Ascending aorta (tissue), 2 donors: ENCODE results near the gene NACAD. TPM values are rescaled to one million over a fixed set of nuclear protein-coding genes. Genes with fewer than 3 reads are reported as not detected.

Experiments
- DNase-seq, 2 donors: peaks; one replicate each; pipeline ENCODE4 v3.0.0-alpha.2; 2019; ENCODE audit warnings: low spot score in 2 of 2
- H3K27ac ChIP-seq, 2 donors: fragments of 200-600 bp; sonication (generic); one replicate each; pipeline ENCODE4 v1.5.1; 2016 to 2017; ENCODE audit warnings: mild to moderate bottlenecking in 1 of 2
- H3K27me3 ChIP-seq: fragments of 200-600 bp; sonication (generic); one replicate; pipeline ENCODE4 v1.5.1; 2017
- H3K36me3 ChIP-seq, 2 donors: fragments of 200-600 bp; sonication (generic); one replicate each; pipeline ENCODE4 v1.5.1; 2016
- H3K4me1 ChIP-seq, 2 donors: fragments of 200-600 bp; sonication (generic); one replicate each; pipeline ENCODE4 v1.5.1; 2016 to 2017; ENCODE audit warnings: mild to moderate bottlenecking in 1 of 2
- H3K4me3 ChIP-seq, 2 donors: fragments of 200-600 bp; sonication (generic); one replicate each; pipeline ENCODE4 v1.5.1; 2016 to 2017; ENCODE audit warnings: mild to moderate bottlenecking in 1 of 2
- H3K9me3 ChIP-seq, 2 donors: fragments of 200-600 bp; sonication (generic); one replicate each; pipeline ENCODE4 v1.5.1; 2016
- intact Hi-C: fragments of 100-400 bp; cut with DNase I; formaldehyde crosslinking; loops from one replicate; pipeline ENCODE4 v1.15.1; 2023
- total RNA-seq: library from RNA; depleted of rRNA; stranded (reverse); fragments of >200 nt; gene quantifications from one replicate; pipeline ENCODE4 v1.1.0, GENCODE V29; 2016
- TF ChIP-seq, protein P1 (sequence below), 3 experiments: fragments of 200-600 bp in 2 of 3; fragments of 450-650 bp in 1 of 3; sonication (generic) in 2 of 3; IDR thresholded peaks; one replicate each; pipeline ENCODE4 v1.5.1; 2016 to 2019; ENCODE audit warnings: antibody characterized with exemption in 3 of 3, mild to moderate bottlenecking in 1 of 3, moderate library complexity in 1 of 3

Gene NACAD
- total RNA-seq, 1 donor from 2014 or later = 7.1 TPM

DNA sequence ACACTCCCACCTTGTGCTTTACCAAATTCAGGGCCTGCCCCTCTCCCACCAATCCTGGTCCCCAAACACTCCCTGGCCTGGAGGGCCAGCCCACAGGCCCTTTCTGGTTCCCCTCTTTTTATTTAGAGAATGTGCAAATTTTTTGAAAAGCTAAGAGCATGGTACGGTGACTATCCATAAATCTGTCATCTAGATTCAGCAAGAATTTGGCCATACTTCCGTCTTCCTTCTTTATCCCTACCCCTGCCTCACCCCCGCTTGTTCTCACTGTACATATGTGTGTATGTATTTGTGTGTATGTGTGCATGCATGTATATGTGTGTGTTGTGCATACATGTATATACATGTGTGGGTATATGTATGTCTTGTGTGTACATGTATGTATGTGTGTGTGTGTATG is 30.8 kb upstream of the NACAD start:
- no peaks in the 10 kb centered on the region for H3K9me3 ChIP-seq
- no peak for DNase-seq
- TF ChIP-seq, protein P1, sequence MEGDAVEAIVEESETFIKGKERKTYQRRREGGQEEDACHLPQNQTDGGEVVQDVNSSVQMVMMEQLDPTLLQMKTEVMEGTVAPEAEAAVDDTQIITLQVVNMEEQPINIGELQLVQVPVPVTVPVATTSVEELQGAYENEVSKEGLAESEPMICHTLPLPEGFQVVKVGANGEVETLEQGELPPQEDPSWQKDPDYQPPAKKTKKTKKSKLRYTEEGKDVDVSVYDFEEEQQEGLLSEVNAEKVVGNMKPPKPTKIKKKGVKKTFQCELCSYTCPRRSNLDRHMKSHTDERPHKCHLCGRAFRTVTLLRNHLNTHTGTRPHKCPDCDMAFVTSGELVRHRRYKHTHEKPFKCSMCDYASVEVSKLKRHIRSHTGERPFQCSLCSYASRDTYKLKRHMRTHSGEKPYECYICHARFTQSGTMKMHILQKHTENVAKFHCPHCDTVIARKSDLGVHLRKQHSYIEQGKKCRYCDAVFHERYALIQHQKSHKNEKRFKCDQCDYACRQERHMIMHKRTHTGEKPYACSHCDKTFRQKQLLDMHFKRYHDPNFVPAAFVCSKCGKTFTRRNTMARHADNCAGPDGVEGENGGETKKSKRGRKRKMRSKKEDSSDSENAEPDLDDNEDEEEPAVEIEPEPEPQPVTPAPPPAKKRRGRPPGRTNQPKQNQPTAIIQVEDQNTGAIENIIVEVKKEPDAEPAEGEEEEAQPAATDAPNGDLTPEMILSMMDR (IDR thresholded peaks at IDR 0.05) = no peak
- no peaks in the 10 kb centered on the region for H3K36me3 ChIP-seq
- no peak overlapping the region for H3K4me3 ChIP-seq
- H3K4me1 ChIP-seq = no peaks in the 10 kb centered on the region
- intact Hi-C loops = loop anchor here (10.0 kb wide), 1 partner anchor 545 kb away; the partner anchor contains the start of gene DDX56
- no peaks in the 10 kb centered on the region for H3K27me3 ChIP-seq
- no peak overlapping the region for H3K27ac ChIP-seq

DNA sequence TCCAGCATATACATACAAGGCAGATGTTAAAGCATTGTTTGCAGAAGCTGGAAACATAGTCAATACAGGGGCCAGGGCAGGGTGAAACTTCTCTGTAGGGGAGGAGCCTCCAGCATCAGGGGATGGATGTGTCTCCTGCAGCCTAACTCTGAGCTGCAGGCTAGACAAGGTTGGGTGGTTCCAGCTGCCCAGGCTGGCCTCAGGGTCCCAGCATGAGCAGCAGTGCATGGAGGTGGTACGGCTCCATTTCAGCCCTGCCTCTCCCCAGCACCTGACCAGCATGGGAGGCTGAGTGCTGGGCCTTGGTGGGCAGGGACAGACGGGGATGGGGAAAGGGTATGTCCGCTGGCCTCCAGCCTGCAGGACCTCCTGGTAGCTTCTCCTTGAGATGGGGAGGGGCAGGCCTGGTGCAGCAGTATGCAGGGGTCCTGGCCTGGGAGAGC is 30.1 kb upstream of the NACAD start:
- no peaks in the 10 kb centered on the region for H3K36me3 ChIP-seq
- H3K4me1 ChIP-seq = no peaks in the 10 kb centered on the region
- no peaks in the 10 kb centered on the region for H3K27me3 ChIP-seq
- DNase-seq = no peak
- TF ChIP-seq, protein P1 (IDR thresholded peaks at IDR 0.05) = no peak
- H3K4me3 ChIP-seq = no peak overlapping the region
- intact Hi-C loops = loop anchor here (10.0 kb wide), 1 partner anchor 544 kb away; the partner anchor contains the start of gene DDX56
- no peaks in the 10 kb centered on the region for H3K9me3 ChIP-seq
- no peak overlapping the region for H3K27ac ChIP-seq

DNA sequence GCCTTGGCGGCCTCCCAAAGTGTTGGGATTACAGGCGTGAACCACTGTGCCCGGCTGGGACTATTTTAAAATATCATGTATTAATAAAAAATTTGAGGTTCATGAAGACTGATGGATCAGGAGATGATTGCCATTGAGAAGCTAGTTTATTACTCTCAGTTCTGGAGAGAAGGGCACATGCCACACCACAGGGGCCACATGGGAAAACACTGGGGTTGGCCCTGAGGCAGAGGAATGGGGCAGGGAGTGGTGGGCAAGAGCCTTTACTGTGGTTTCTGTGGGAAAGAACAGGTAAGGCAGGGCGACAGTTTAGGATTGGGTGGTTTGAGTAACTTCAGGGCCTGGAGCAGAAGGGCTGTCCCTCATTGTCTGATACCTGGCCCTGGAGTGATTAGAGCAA is 29.5 kb upstream of the NACAD start:
- Histone ChIP-seq H3K27me3 (no peaks in the 10 kb centered on the region), H3K36me3 (no peaks in the 10 kb centered on the region), H3K27ac (no peak overlapping the region), H3K9me3 (no peaks in the 10 kb centered on the region), H3K4me1 (no peaks in the 10 kb centered on the region), H3K4me3 (no peak overlapping the region)
- intact Hi-C loops = loop anchor here (10.0 kb wide), 1 partner anchor 543 kb away; the partner anchor contains the start of gene DDX56
- TF ChIP-seq, protein P1 (IDR thresholded peaks at IDR 0.05) = no peak
- DNase-seq = no peak

DNA sequence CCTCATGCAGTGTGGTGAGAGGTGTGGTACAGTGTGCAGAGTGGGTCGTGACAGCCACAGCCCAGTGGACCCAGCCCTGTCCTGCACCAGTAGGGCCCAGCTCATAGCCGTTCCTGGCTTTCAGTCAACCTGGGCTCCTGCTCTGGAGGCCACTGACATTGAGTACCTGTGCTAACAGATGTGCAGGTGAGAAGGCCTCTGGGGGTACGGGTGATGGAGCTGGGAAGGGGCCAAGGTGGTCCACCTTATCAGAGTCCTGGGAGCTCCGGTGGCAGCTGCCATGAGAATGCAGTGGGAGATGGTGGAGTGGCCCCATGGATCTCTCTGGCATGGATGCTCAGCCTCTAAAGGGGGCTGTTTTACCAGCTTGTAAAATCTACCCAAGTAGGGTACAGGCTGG is 28.8 kb upstream of the NACAD start:
- intact Hi-C loops = loop anchor here (10.0 kb wide), 1 partner anchor 543 kb away; the partner anchor contains the start of gene DDX56
- DNase-seq = no peak
- H3K36me3 ChIP-seq = no peaks in the 10 kb centered on the region
- H3K4me1 ChIP-seq = no peaks in the 10 kb centered on the region
- H3K27me3 ChIP-seq = no peaks in the 10 kb centered on the region
- no peaks in the 10 kb centered on the region for H3K9me3 ChIP-seq
- H3K27ac ChIP-seq = no peak overlapping the region
- H3K4me3 ChIP-seq = no peak overlapping the region
- TF ChIP-seq, protein P1 (IDR thresholded peaks at IDR 0.05) = no peak

DNA sequence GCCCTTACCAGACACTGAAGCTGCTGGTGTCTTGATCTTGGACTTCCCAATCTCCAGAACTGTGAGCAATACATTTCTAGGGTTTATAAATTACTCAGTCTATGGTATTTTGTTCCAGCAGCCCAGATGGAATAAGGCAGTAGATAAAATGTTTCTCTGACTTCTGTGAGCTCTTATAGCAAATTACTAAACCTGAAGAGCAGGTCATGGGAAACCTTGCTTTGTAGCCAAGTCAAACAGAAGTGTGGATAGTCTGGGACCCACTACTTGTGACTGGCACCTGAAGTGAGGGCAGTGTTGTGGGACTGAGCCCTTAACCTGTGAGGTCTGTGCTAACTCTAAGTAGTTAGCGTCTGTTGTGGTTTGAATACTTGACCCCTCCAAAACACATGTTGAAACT is 27.3 kb upstream of the NACAD start:
- Histone ChIP-seq H3K27ac (no peak overlapping the region), H3K27me3 (no peaks in the 10 kb centered on the region), H3K4me3 (no peak overlapping the region), H3K4me1 (peaks cover 0 to 4% of the 10 kb centered on the region in 2 donors), H3K9me3 (no peaks in the 10 kb centered on the region), H3K36me3 (no peaks in the 10 kb centered on the region)
- TF ChIP-seq, protein P1 (IDR thresholded peaks at IDR 0.05) = no peak
- intact Hi-C loops = loop anchor here (10.0 kb wide), 1 partner anchor 541 kb away; the partner anchor contains the start of gene DDX56
- DNase-seq = no peak
